Muscle layer of duodenum (tissue), 2 donors: ENCODE measurements around the gene NUDT1.
"Not testable (repeated sequence)": the region's sequence is repeated elsewhere in the genome, so short reads cannot be mapped to it uniquely, and the experiment has no call there.

Experiments
- H3K27ac ChIP-seq: one replicate; pipeline ENCODE4 v1.7.0; 2013; ENCODE audit warnings: mild to moderate bottlenecking, low read length
- H3K27me3 ChIP-seq: one replicate; pipeline ENCODE4 v1.7.0; 2013; ENCODE audit warnings: low read depth, mild to moderate bottlenecking, control low read depth, low read length
- H3K36me3 ChIP-seq, 2 donors: one replicate each; pipeline ENCODE4 v1.7.0; 2013; ENCODE audit warnings: low read length in 2 of 2, control low read depth in 1 of 2, mild to moderate bottlenecking in 1 of 2; ENCODE audit not compliant: insufficient read depth in 2 of 2, control insufficient read depth in 1 of 2
- H3K4me1 ChIP-seq, 2 donors: one replicate each; pipeline ENCODE4 v1.7.0; 2013; ENCODE audit warnings: low read length in 2 of 2, mild to moderate bottlenecking in 2 of 2, control low read depth in 1 of 2, moderate library complexity in 1 of 2; ENCODE audit not compliant: insufficient read depth in 2 of 2, control insufficient read depth in 1 of 2
- H3K4me3 ChIP-seq, 2 donors: one replicate each; pipeline ENCODE4 v1.7.0; 2013; ENCODE audit warnings: low read length in 2 of 2, low read depth in 1 of 2, mild to moderate bottlenecking in 1 of 2
- H3K9me3 ChIP-seq, 2 donors: one replicate each; pipeline ENCODE4 v1.7.0; 2013; ENCODE audit warnings: low read length in 2 of 2, control low read depth in 1 of 2, mild to moderate bottlenecking in 1 of 2; ENCODE audit not compliant: control insufficient read depth in 1 of 2
- donor health status: healthy.

Gene NUDT1

GRCh38 chr7:2261611-2262010 lies 19.6 kb downstream of the NUDT1 start:
- no peaks in the 10 kb centered on the region for H3K4me1 ChIP-seq
- H3K36me3 ChIP-seq: peaks cover 0 to 45% of the 10 kb centered on the region in 2 donors
- no peaks in the 10 kb centered on the region for H3K9me3 ChIP-seq
- H3K4me3 ChIP-seq: no peak overlapping the region
- no peaks in the 10 kb centered on the region for H3K27me3 ChIP-seq
- H3K27ac ChIP-seq: no peak overlapping the region

- no peaks in the 10 kb centered on the region for H3K9me3 ChIP-seq
- H3K4me3 ChIP-seq: no peak overlapping the region
- H3K36me3 ChIP-seq: peaks cover 0 to 34% of the 10 kb centered on the region in 2 donors
- no peaks in the 10 kb centered on the region for H3K27me3 ChIP-seq
- H3K4me1 ChIP-seq: no peaks in the 10 kb centered on the region
- no peak overlapping the region for H3K27ac ChIP-seq
Observed at GRCh38 chr7:2263176-2263575, 21.1 kb downstream of the NUDT1 start.

- Histone ChIP-seq H3K9me3 (no peaks in the 10 kb centered on the region), H3K27me3 (no peaks in the 10 kb centered on the region), H3K4me3 (no peak overlapping the region), H3K36me3 (peaks cover 0 to 34% of the 10 kb centered on the region in 2 donors), H3K27ac (no peak overlapping the region), H3K4me1 (no peaks in the 10 kb centered on the region)
Observed at GRCh38 chr7:2264158-2264557, 22.1 kb downstream of the NUDT1 start.

GRCh38 chr7:2266911-2267310 lies 24.9 kb downstream of the NUDT1 start:
- no peaks in the 10 kb centered on the region for H3K9me3 ChIP-seq
- no peaks in the 10 kb centered on the region for H3K27me3 ChIP-seq
- H3K36me3 ChIP-seq: peaks cover 3 to 43% of the 10 kb centered on the region in 2 donors
- no peak overlapping the region for H3K27ac ChIP-seq
- H3K4me1 ChIP-seq: no peaks in the 10 kb centered on the region
- no peak overlapping the region for H3K4me3 ChIP-seq

- H3K9me3 ChIP-seq, H3K4me3 ChIP-seq, H3K4me1 ChIP-seq, H3K27me3 ChIP-seq, H3K27ac ChIP-seq: not testable (repeated sequence)
- H3K36me3 ChIP-seq: peaks cover 3 to 25% of the 10 kb centered on the region in 2 donors
Observed at GRCh38 chr7:2269089-2269990, 27.3 kb downstream of the NUDT1 start.

GRCh38 chr7:2269991-2270460 lies 28.0 kb downstream of the NUDT1 start:
- Histone ChIP-seq H3K36me3 (peaks cover 3 to 29% of the 10 kb centered on the region in 2 donors), H3K9me3 (no peaks in the 10 kb centered on the region), H3K27ac (no peak overlapping the region), H3K27me3 (no peaks in the 10 kb centered on the region), H3K4me1 (no peaks in the 10 kb centered on the region), H3K4me3 (no peak overlapping the region)

GRCh38 chr7:2270495-2270894 lies 28.5 kb downstream of the NUDT1 start:
- Histone ChIP-seq H3K4me3 (no peak overlapping the region), H3K36me3 (peaks cover 3 to 29% of the 10 kb centered on the region in 2 donors), H3K27ac (no peak overlapping the region), H3K9me3 (no peaks in the 10 kb centered on the region), H3K27me3 (no peaks in the 10 kb centered on the region), H3K4me1 (no peaks in the 10 kb centered on the region)

GRCh38 chr7:2271273-2272026 lies 29.4 kb downstream of the NUDT1 start:
- Histone ChIP-seq H3K4me3 (no peak overlapping the region), H3K27ac (no peak overlapping the region), H3K36me3 (peaks cover 3 to 30% of the 10 kb centered on the region in 2 donors), H3K9me3 (no peaks in the 10 kb centered on the region), H3K4me1 (no peaks in the 10 kb centered on the region), H3K27me3 (no peaks in the 10 kb centered on the region)

- H3K9me3 ChIP-seq: no peaks in the 10 kb centered on the region
- no peak overlapping the region for H3K4me3 ChIP-seq
- no peaks in the 10 kb centered on the region for H3K4me1 ChIP-seq
- H3K27ac ChIP-seq: no peak overlapping the region
- peaks cover 3 to 35% of the 10 kb centered on the region in 2 donors for H3K36me3 ChIP-seq
- no peaks in the 10 kb centered on the region for H3K27me3 ChIP-seq
Observed at GRCh38 chr7:2272031-2272430, 30.0 kb downstream of the NUDT1 start.

GRCh38 chr7:2273866-2274265 lies 31.8 kb downstream of the NUDT1 start:
- H3K4me3 ChIP-seq: no peak overlapping the region

GRCh38 chr7:2274666-2275065 lies 32.6 kb downstream of the NUDT1 start:
- Histone ChIP-seq H3K9me3 (no peaks in the 10 kb centered on the region), H3K36me3 (peaks cover 3 to 36% of the 10 kb centered on the region in 2 donors), H3K27ac (no peak overlapping the region), H3K4me3 (no peak overlapping the region), H3K4me1 (no peaks in the 10 kb centered on the region), H3K27me3 (no peaks in the 10 kb centered on the region)

More at GRCh38 chr7:2273866-2274265, 31.8 kb downstream of the NUDT1 start:
- Histone ChIP-seq H3K27ac (no peak overlapping the region), H3K9me3 (no peaks in the 10 kb centered on the region), H3K4me1 (no peaks in the 10 kb centered on the region), H3K27me3 (no peaks in the 10 kb centered on the region), H3K36me3 (peaks cover 3 to 36% of the 10 kb centered on the region in 2 donors)
